ENCODE data around the gene KIAA1958.

- TF ChIP-seq CHD1 (IDR thresholded peaks at IDR 0.05; ENCODE audit: low read depth, low read length) (no peak), HDAC2 (IDR thresholded peaks at IDR 0.05; ENCODE audit: borderline replicate concordance in 1 of 2, low read depth in 2 of 2, low read length in 2 of 2) (no peak), TAF1 (IDR thresholded peaks at IDR 0.05; ENCODE audit: low read depth, low read length) (no peak), CHD2 (IDR thresholded peaks at IDR 0.05; ENCODE audit: low read length) (no peak), TEAD4 (IDR thresholded peaks at IDR 0.05; ENCODE audit: low read depth, low read length) (no peak), POLR2A (IDR thresholded peaks at IDR 0.05; ENCODE audit: control extremely low read depth in 1 of 2, low read depth in 2 of 2, low read length in 2 of 2) (no peak), SUZ12 (IDR thresholded peaks at IDR 0.05; ENCODE audit: low read length) (no peak), EZH2 (IDR thresholded peaks at IDR 0.05; ENCODE audit: low read depth, low read length, severe bottlenecking) (no peak), ZNF274 (IDR thresholded peaks at IDR 0.05; ENCODE audit: borderline replicate concordance, extremely low read depth, low read length) (no peak), RAD21 (IDR thresholded peaks at IDR 0.05 in 1 of 2, conservative IDR thresholded peaks at IDR 0.05 in 1 of 2; ENCODE audit: low read depth in 2 of 2, low read length in 2 of 2) (no peak), TBP (IDR thresholded peaks at IDR 0.05; ENCODE audit: low read depth, low read length) (no peak)
- TF ChIP-seq, protein P1, sequence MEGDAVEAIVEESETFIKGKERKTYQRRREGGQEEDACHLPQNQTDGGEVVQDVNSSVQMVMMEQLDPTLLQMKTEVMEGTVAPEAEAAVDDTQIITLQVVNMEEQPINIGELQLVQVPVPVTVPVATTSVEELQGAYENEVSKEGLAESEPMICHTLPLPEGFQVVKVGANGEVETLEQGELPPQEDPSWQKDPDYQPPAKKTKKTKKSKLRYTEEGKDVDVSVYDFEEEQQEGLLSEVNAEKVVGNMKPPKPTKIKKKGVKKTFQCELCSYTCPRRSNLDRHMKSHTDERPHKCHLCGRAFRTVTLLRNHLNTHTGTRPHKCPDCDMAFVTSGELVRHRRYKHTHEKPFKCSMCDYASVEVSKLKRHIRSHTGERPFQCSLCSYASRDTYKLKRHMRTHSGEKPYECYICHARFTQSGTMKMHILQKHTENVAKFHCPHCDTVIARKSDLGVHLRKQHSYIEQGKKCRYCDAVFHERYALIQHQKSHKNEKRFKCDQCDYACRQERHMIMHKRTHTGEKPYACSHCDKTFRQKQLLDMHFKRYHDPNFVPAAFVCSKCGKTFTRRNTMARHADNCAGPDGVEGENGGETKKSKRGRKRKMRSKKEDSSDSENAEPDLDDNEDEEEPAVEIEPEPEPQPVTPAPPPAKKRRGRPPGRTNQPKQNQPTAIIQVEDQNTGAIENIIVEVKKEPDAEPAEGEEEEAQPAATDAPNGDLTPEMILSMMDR (IDR thresholded peaks at IDR 0.05; ENCODE audit: control extremely low read depth in 1 of 3, insufficient read depth in 1 of 3, low read depth in 1 of 3, low read length in 3 of 3): no peak
These were observed 136.6 kb downstream of the KIAA1958 start for GRCh38 chr9:112623198-112623597.

Data from H1 (cell line).